ENCODE data around the gene ANKRD34A. TPM values are rescaled to one million over a fixed set of nuclear protein-coding genes. Genes with fewer than 3 reads are reported as not detected.

The ANKRD34A gene
- total and polyA plus RNA-seq, 2 of the 4 experiments (the other 2 are of a cell fraction), result 0.90 to 1.9 TPM

DNA sequence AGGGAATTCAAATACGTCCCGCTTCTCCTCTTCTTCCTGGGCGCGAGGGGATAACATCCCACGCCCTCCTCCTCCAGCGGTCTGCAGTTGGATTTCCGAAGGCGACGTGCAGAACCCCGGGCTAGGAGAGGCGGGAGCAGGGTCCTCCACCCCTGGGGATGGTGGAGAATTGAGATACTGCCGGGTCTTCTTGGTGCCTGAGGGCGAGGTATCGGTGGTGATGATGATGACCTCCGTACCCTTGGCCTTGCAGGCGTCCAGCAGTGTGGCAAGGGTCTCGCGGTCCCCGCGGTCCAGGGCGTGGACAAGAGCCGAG is 3.3 kb downstream of the ANKRD34A start:
- 10% methylated on average over 6 of the region's 22 CpGs; no CpG with 5 or more reads in 1 of the 2 experiments for WGBS, 2 experiments (ENCODE audit: extremely low coverage in 2 of 2, insufficient read length in 1 of 2)
- no peaks in the 10 kb centered on the region for H4K20me1 ChIP-seq (ENCODE audit: insufficient read depth, low read length)
- H3K27ac ChIP-seq (ENCODE audit: insufficient read depth, low read length), result peak overlapping the region; percentile 88
- peaks cover 10% of the 10 kb centered on the region for H3K9me1 ChIP-seq (ENCODE audit: insufficient read depth, low read length)
- no peaks in the 10 kb centered on the region for H3K27me3 ChIP-seq (ENCODE audit: control insufficient read depth, insufficient read depth, low read length)
- peaks cover 28% of the 10 kb centered on the region for H3K4me1 ChIP-seq (ENCODE audit: control insufficient read depth, insufficient read depth, low read length)
- ATAC-seq (ENCODE audit: low read depth), result no peak
- dilution Hi-C loops (cut with HindIII; ENCODE audit: low sequenced_read_pairs, unreplicated experiment) (no loop called here), in situ Hi-C loops (cut with MboI; ENCODE audit: low sequenced_read_pairs) (no loop called here), intact Hi-C loops (cut with micrococcal nuclease) (no loop called here)
- peak overlapping the region; percentile 82 for H2AK5ac ChIP-seq (ENCODE audit: low read depth, low read length)
- H3K36me3 ChIP-seq (ENCODE audit: control insufficient read depth, insufficient read depth, low read length), result no peaks in the 10 kb centered on the region
- TF ChIP-seq MXI1 (IDR thresholded peaks at IDR 0.05; ENCODE audit: borderline replicate concordance, low read depth, low read length) (no peak), CHD1 (IDR thresholded peaks at IDR 0.05; ENCODE audit: low read depth, low read length) (no peak), MAZ (IDR thresholded peaks at IDR 0.05; ENCODE audit: borderline replicate concordance, low read depth, low read length) (no peak), SMC3 (IDR thresholded peaks at IDR 0.05; ENCODE audit: low read depth, low read length) (no peak), MAFK (IDR thresholded peaks at IDR 0.05; ENCODE audit: low read depth, low read length) (no peak), POLR2A (IDR thresholded peaks at IDR 0.05; ENCODE audit: low read depth, low read length) (no peak), CEBPB (IDR thresholded peaks at IDR 0.05; ENCODE audit: low read depth, low read length) (no peak), NFE2L2 (IDR thresholded peaks at IDR 0.05; ENCODE audit: low read depth, low read length) (no peak), RFX5 (IDR thresholded peaks at IDR 0.05; ENCODE audit: low read depth, low read length) (no peak), BHLHE40 (IDR thresholded peaks at IDR 0.05; ENCODE audit: low read depth, low read length) (no peak), RAD21 (IDR thresholded peaks at IDR 0.05; ENCODE audit: low read length) (no peak), FOS (IDR thresholded peaks at IDR 0.05; ENCODE audit: low read depth, low read length) (no peak), RCOR1 (IDR thresholded peaks at IDR 0.05; ENCODE audit: insufficient replicate concordance, low read length) (no peak)
- TF ChIP-seq, protein P1, sequence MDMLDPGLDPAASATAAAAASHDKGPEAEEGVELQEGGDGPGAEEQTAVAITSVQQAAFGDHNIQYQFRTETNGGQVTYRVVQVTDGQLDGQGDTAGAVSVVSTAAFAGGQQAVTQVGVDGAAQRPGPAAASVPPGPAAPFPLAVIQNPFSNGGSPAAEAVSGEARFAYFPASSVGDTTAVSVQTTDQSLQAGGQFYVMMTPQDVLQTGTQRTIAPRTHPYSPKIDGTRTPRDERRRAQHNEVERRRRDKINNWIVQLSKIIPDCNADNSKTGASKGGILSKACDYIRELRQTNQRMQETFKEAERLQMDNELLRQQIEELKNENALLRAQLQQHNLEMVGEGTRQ (IDR thresholded peaks at IDR 0.05; ENCODE audit: low read depth, low read length), result no peak
- TF ChIP-seq, protein P2, sequence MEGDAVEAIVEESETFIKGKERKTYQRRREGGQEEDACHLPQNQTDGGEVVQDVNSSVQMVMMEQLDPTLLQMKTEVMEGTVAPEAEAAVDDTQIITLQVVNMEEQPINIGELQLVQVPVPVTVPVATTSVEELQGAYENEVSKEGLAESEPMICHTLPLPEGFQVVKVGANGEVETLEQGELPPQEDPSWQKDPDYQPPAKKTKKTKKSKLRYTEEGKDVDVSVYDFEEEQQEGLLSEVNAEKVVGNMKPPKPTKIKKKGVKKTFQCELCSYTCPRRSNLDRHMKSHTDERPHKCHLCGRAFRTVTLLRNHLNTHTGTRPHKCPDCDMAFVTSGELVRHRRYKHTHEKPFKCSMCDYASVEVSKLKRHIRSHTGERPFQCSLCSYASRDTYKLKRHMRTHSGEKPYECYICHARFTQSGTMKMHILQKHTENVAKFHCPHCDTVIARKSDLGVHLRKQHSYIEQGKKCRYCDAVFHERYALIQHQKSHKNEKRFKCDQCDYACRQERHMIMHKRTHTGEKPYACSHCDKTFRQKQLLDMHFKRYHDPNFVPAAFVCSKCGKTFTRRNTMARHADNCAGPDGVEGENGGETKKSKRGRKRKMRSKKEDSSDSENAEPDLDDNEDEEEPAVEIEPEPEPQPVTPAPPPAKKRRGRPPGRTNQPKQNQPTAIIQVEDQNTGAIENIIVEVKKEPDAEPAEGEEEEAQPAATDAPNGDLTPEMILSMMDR (conservative IDR thresholded peaks at IDR 0.05; ENCODE audit: low read depth, low read length), result no peak
- TF ChIP-seq, protein P3, sequence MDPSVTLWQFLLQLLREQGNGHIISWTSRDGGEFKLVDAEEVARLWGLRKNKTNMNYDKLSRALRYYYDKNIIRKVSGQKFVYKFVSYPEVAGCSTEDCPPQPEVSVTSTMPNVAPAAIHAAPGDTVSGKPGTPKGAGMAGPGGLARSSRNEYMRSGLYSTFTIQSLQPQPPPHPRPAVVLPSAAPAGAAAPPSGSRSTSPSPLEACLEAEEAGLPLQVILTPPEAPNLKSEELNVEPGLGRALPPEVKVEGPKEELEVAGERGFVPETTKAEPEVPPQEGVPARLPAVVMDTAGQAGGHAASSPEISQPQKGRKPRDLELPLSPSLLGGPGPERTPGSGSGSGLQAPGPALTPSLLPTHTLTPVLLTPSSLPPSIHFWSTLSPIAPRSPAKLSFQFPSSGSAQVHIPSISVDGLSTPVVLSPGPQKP (IDR thresholded peaks at IDR 0.05; ENCODE audit: borderline replicate concordance, low read depth, low read length), result no peak
- no peak overlapping the region for H3K56ac ChIP-seq (ENCODE audit: extremely low read depth, insufficient read depth, low read length)
- H2AK9ac ChIP-seq (replicated peaks; ENCODE audit: low read depth, low read length, poor library complexity), result peak overlapping the region; percentile 87
- ChIA-PET CTCF (interaction anchor here (0.5 kb wide), 1 partner anchor 156 kb away, joined by 3 read pairs; no protein-coding TSS in a partner anchor), POLR2A (ENCODE audit: unreplicated experiment) (no interaction called here)
- DNase-seq, result no peak
- peak overlapping the region; percentile 64 for H2BK5ac ChIP-seq (ENCODE audit: low read depth, low read length, poor library complexity, severe bottlenecking)
- peaks cover 4 to 53% of the 10 kb centered on the region in 2 experiments; a peak in 3 of 4 replicates for H3K79me1 ChIP-seq (ENCODE audit: low read depth in 1 of 2, low read length in 2 of 2)
- H2BK20ac ChIP-seq (ENCODE audit: low read depth, low read length), result no peak overlapping the region
- H4K5ac ChIP-seq (ENCODE audit: low read depth, low read length), result peak overlapping the region; percentile 72
- peak overlapping the region; percentile 93 for H2AFZ ChIP-seq (replicated peaks; ENCODE audit: low read length, poor library complexity)
- peak overlapping the region; percentile 91 for H3K4me3 ChIP-seq (ENCODE audit: insufficient read depth, low read depth, low read length)
- H3K4me2 ChIP-seq (ENCODE audit: low read depth, low read length), result peak overlapping the region; percentile 84
- peak overlapping the region; percentile 91 for H3K23ac ChIP-seq (ENCODE audit: low read depth, low read length)
- H2BK120ac ChIP-seq (ENCODE audit: low read depth, low read length), result peak overlapping the region; percentile 70; the same call in 1 of the 2 replicates
- H3K18ac ChIP-seq (ENCODE audit: low read depth, low read length), result peak overlapping the region; percentile 61; the same call in 1 of the 2 replicates
- peak overlapping the region; percentile 91 for H3K9ac ChIP-seq (ENCODE audit: low read depth, low read length)
- H4K91ac ChIP-seq (ENCODE audit: insufficient read depth, low read depth, low read length), result peak overlapping the region; percentile 19; the same call in 1 of the 2 replicates
- no TSS peak for BruUV-seq (replicated peaks)
- peak overlapping the region; percentile 41 for H3K14ac ChIP-seq (replicated peaks; ENCODE audit: low read depth, low read length)
- H4K8ac ChIP-seq (ENCODE audit: low read depth in 2 of 2, low read length in 2 of 2), result peak overlapping the region; percentile 69 to 90; a peak in 3 of 4 replicates
- H3K9me3 ChIP-seq (ENCODE audit: control insufficient read depth, insufficient read depth, low read length), result no peaks in the 10 kb centered on the region
- peak overlapping the region; percentile 44 for H3K4ac ChIP-seq (ENCODE audit: low read depth, low read length)
- H2BK15ac ChIP-seq (ENCODE audit: low read depth, low read length), result peak overlapping the region; percentile 3; the same call in 1 of the 3 replicates

Measured in IMR-90 (cell line).